VCaP (cell line): ENCODE data around the gene KDM3B.

Experiments
- H3K27ac ChIP-seq: fragments of 450-650 bp; 2 replicates; pipeline ENCODE4 v1.5.1; 2017
- CTCF ChIP-seq: fragments of 450-650 bp; conservative IDR thresholded peaks from 2 replicates; pipeline ENCODE4 v1.5.1; 2017; ENCODE audit warnings: mild to moderate bottlenecking, moderate library complexity

Gene KDM3B

DNA sequence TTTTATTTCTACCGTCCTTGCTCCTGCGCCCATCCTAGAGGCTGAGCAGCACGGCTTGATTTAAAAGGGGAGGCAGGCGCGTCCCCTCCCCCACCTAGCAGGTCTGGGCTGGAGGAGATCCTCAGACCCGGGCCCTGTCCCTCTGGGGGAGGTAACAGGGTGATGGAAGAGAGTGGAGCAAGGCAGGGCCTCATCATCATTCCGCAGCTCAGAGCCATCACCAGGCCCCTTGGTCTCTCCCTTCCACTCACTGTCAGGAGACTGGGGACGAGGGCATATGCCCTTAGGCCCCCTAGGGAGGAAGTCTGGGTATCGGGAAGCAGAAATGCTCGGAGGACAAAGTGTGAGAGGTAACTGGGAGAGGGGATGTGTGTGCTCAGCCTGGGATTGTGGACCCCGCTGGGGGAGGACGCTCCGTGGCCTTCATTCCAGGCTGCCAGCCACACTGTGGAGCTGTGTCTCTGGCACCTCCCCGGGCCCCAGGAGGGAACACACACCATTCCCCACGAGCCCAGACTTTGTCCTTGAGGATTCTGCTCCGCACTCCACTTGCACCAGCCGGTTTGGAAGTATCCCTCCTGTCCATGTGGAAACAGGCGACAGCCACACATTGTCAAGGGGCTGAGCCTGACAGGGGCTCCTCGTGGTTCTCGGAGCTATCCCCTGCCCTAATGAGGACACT is 87.1 kb downstream of the KDM3B start:
- TF ChIP-seq CTCF: no peak

GRCh38 chr5:138440159-138441073 is 87.9 kb downstream of the KDM3B start:
- no peak overlapping the region; the same call in 1 of the 2 replicates for H3K27ac ChIP-seq
- no peak for TF ChIP-seq CTCF

More for the DNA sequence above, 87.1 kb downstream of the KDM3B start:
- peak overlapping the region; percentile 60 for H3K27ac ChIP-seq

- no peak overlapping the region for H3K27ac ChIP-seq
- no peak for TF ChIP-seq CTCF
Observed at GRCh38 chr5:138441221-138441620, 88.7 kb downstream of the KDM3B start.

DNA sequence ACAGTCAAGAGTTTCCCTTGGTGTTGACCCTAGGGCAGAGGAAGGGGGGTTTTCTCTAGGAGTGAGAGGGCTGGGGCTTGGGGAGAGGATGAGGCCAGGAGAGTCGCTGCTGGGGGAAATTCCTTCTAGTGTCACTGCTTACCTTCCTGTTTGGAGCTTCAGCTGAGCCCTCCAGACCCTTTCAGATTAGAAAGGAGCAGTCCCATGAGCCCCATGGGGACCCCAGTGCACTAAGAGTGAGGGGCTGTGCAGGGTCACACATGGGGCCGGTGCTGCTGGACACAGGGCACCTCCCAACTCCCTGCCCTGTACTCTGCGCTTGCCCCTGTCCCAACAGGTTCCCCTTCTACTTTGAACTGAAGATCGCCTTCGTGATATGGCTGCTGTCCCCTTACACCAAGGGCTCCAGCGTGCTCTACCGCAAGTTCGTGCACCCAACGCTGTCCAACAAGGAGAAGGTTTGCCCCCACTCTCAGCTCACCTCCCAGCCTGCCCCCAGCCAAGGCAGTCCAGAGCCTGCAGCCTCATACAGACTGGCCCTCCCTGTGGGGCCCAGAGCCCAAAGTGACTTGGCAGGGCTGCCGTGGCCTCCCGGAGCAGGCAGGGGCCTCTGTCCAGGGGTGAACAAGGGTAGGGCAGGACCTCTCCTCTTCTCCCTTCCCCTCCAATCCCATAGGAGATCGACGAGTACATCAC is 91.7 kb downstream of the KDM3B start:
- no peak for TF ChIP-seq CTCF
- no peak overlapping the region for H3K27ac ChIP-seq

- TF ChIP-seq CTCF: no peak
- no peak overlapping the region for H3K27ac ChIP-seq
Observed at GRCh38 chr5:138444774-138445546, 92.5 kb downstream of the KDM3B start.

GRCh38 chr5:138445547-138446271 is 93.2 kb downstream of the KDM3B start:
- no peak for TF ChIP-seq CTCF
- H3K27ac ChIP-seq: no peak overlapping the region
